Fibroblast of skin of left quadriceps (primary cell): ENCODE measurements around the gene BRD4.

ENCODE experiments used
- DNase-seq, 2 experiments: peaks; one replicate each; pipeline ENCODE4 v3.0.0-alpha.2; 2013; ENCODE audit warnings: low read depth in 2 of 2

The BRD4 gene

GRCh38 chr19:15315101-15315500, 17.2 kb downstream of the BRD4 start:
- no peak for DNase-seq

DNA sequence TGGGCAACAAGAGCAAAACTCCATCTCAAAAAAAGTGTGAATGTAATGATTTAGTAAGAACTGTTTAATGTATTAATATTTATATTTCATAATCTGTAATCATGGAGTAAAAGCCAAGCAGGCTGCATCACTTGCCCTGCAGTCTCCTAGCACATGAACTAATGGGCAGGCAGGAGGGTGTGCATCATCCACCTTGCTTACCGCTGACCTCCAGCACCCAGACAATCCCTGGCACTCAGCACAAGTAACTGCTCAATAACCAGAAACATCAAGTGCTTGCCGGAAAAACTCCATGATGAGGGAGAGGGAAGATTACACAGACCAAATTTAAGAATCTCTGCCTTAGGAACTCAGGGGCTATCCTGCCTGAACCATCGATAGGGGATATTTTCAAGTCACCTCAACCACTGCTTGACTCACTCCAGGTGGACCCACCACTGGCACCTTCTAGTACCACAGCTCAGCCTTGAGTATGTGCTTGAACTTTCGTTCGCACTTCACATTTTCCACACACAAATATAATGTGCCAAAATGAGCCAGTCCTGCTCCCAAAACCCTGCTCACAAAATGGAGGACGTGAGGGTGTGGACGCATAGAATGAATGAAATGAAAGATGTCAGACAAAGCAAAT, 18.6 kb downstream of the BRD4 start:
- no peak for DNase-seq

DNA sequence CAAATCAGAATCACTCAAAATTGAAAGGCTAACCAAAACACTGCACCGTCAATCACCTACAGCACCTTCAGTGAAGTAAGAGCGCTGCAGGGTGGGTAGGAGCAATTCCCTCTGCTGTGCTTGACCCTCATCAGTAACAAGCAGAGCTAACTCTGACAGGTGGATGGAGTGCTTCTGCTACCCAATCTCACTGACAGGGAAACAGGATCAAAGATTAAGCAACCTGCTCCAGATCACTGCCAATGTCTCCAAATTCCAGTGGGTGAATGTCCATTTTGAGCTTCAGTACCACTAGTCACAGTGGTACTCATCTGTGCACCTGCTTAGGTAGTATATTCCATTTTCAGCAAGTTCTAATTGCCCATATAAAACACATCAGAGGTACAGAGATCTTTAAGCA, 25.2 kb downstream of the BRD4 start:
- no peak for DNase-seq

DNA sequence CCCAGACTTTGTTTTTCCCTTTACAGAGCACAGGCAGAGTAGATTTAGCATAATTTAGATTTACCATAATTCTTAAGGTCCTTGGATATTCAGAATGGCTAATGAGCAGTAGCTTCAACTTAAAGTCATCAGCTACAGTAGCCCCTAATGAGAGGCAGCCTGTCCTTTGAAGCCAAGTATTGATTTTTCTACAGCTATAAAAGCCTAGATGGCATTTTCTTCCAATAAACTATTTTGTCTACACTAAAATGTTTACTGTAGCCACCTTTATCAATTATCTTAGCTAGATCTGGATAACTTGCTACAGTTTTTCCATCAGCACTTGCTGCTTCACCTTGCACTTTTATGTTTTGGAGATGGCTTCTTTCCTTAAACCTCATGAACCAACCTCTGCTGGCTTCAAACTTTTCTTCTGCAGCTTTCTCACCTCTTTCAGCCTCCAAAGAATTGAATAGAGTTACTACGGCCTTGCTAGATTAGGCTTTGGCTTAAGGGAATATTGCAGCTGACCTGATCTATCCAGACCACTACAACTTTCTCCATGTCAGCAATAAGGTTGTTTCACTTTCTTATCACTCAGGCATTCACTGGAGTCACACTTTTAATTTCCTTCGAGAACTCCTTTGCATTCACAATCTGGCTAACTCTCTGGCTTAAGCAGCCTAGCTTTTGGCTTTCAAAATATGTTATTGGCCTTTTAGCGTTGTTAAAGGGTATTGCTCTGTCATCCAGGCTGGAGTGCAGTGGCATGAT, 26.6 kb downstream of the BRD4 start:
- DNase-seq: no peak

GRCh38 chr19:15304140-15304705, 28.1 kb downstream of the BRD4 start:
- no peak for DNase-seq

- no peak for DNase-seq
These were observed 29.1 kb downstream of the BRD4 start for GRCh38 chr19:15303105-15303780.

- peak; percentile 79 to 83 for DNase-seq
These were observed 31.7 kb downstream of the BRD4 start for GRCh38 chr19:15300533-15301197.

- DNase-seq: no peak
These were observed 32.5 kb downstream of the BRD4 start for GRCh38 chr19:15299568-15300409.

DNA sequence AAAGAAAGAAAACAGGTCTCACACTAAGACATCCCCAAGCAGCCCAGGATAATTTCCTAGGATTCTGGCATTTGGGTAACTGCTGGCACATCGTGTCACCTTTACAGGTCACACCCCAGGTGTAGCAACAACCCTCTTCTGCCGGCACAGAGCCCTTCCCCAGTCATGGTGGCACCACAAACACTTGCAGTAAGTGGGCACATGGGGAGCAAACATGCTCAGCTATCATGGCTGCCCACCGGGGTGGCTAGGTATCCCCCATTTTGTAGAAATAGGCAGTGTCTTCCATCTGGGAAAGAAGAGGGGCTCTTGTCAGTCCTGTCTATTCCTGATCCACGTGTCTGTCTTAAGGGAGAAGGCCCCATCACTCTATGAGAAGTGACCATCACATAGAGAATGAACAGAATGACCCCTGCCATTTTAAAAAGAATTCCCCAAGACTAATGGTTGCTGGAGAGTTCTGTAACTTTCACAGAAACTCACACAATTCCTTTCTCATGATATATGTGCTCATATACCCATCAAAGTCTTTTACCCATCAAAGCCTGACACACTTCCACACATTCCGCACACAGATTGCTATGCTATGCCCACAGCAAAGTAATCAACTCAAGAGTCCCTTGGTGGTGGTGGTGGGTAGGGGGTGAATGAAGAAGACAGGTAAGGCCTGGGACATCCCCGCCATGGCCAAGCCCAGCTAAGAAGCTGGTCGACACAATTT, 33.3 kb downstream of the BRD4 start:
- DNase-seq: no peak

- peak in 1 of 2 experiments; percentile 38 for DNase-seq
These were observed 34.7 kb downstream of the BRD4 start for GRCh38 chr19:15297416-15298224.

GRCh38 chr19:15296841-15297415, 35.4 kb downstream of the BRD4 start:
- DNase-seq: no peak

DNA sequence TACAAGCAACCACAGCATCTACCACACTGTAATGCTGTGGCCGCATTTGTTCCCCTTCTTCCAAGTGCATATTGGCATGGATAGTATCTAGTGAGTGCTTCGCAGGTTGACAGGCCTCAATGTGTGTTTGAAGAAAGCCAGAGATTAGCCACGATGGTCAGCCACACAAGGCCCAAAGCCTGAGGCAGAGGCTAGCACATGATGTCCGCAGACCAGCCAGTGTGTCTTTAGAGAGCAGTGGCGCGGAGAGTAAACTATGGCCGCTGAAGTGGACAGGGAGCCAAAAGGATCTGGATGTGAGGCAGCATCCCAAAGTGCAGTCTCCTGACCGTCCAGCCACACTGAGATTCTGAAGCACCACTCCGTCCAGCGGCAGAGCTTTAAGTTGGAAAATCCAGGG, 36.0 kb downstream of the BRD4 start:
- DNase-seq: no peak

DNA sequence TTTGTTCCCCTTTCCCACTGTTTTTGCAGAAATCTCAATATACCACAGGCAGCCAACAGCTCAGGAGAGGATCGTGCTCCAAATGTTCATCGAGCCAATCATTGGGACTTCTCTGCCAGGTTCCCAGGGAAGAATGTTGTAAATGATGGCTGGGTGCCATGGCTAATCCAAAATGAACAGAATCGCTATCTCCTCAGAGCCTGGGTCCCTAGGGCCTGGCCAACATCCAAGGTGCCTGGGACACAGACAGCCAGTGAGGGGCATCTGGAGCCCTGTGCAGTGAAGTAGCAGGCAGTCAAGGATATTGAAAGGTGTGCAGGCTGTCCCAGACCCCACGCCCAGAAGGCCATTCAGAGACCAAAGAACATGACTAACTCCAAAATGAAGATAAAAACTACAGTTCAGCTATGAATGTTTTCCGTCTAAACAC, 37.8 kb downstream of the BRD4 start:
- DNase-seq: no peak

- DNase-seq: peak in 1 of 2 experiments; percentile 42
These were observed 38.4 kb downstream of the BRD4 start for GRCh38 chr19:15293781-15294491.

DNA sequence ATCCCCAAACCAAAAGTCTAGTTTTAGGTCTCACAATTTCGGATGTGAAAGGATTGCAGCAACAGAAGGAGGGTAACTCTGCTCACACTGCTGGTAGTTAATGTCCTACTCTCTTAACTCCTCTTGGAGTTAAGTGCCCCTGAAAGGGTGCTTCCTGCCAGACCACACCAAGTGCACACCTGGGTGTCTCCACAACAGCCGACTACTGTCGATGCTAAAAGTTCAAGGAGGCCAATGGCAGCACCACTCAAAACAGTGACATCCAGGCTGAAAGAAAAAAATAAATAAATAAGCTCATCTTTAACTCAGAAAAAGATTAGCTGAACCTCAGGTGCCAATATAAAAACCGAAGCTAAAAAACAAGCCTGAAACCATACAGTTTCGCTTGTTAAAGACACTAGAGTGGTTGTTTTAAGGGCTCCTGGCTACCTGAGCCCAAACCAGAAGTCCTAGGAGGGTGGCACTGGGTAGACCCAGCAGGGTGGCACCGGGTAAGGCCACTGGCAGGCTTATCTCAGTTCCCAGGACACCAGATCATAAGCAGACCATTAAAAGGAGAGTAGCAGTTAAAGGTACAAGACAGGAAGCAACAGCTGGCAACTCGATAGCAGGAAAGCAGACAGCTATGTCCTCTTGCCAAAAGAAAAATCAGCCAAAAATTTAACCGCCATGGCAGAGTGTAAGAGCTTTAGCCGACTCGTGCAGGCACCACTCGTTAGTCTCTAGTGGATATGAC, 39.3 kb downstream of the BRD4 start:
- DNase-seq: no peak

GRCh38 chr19:15292140-15292539, 40.2 kb downstream of the BRD4 start:
- DNase-seq: no peak

DNA sequence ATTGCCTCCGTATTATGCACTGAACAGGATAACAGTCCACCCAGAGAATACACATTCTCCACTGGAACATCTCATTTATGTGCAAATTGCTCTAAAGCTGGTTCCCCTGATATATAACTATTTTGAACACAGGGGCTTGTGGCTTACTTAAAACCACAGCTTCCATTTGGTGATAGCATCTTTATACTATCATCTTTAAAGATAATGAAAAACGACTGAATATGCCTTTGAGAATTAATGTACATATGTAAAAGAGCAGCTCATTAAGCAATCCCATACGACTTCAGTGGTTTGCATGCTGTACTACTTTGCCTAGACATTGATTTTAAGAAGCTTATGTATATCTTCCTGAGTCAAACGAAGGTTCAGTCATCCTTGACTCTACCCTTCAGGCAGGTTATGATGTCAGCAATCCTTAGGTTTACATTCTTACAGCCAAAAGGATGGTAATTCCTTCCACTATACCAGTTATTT, 40.8 kb downstream of the BRD4 start:
- peak in 1 of 2 experiments; percentile 46 for DNase-seq

DNA sequence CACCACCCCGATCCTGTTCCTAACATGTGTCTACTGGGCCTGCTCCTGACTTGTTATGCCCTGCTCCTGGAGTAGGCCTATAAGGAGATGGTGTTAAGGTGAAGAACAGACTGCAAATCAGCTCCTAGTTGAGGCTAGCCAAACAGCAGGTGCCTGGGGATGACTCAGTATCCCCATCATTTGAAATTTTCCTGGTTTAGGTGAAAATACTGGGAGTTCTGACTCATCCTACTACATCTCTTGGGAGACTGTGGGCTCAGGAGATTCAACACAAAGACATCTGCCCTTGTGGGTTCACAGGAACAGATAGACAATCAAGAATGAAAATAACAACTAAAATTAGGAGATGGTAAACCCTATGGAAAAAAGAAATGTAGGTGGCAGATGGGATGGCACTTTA, 41.2 kb downstream of the BRD4 start:
- DNase-seq: no peak
